Measurements from ENCODE around the gene COL8A1.

- no peak for TF ChIP-seq TAF1 (IDR thresholded peaks at IDR 0.05; ENCODE audit: low read depth, low read length)
- no peak for TF ChIP-seq POLR2A (IDR thresholded peaks at IDR 0.05; ENCODE audit: low read depth, low read length)
- TF ChIP-seq POLR2AphosphoS5 (IDR thresholded peaks at IDR 0.05; ENCODE audit: low read depth, low read length) = no peak
- no peak for TF ChIP-seq SPI1 (IDR thresholded peaks at IDR 0.05; ENCODE audit: low read depth, low read length)
- no peak for TF ChIP-seq POU2F2 (IDR thresholded peaks at IDR 0.05; ENCODE audit: low read depth, low read length)
Observed at GRCh38 chr3:99772671-99773070, 134.3 kb downstream of the COL8A1 start.
